ENCODE results near the gene SNRNP27. TPM values are rescaled to one million over a fixed set of nuclear protein-coding genes. Genes with fewer than 3 reads are reported as not detected.

The SNRNP27 gene
- total RNA-seq, 1 experiment from 2014 or later = 47.1 TPM

DNA sequence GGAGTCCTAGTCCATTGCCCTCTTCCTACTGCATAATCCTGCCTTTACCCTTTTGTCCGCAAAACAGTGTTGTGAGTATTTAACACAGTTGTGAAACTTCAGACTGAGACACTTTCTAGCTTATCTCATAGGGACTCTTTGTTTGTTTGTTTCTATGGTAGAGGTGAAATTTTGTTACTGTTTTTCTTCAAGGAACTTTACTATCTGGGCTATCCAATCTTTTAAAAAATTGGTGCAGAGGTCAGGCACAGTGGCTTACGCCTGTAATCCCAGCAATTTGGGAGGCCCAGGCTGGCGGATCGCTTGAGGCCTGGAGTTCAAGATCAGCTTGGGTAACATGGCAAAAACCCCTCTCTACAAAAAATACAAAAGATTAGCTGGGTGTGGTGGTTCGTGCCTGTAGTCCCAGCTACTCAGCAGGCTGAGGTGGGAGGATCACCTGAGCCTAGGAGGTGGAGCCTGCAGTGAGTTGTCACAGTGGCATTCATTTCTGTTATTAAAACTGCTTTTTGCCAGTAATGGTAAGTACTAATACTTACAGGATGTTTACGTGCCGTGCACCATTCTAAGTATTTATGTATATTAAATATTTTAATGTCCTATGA, 45.5 kb upstream of the SNRNP27 start:
- H3K27ac ChIP-seq (ENCODE audit: insufficient read length, low read depth, low read length) = no peak overlapping the region
- H4K91ac ChIP-seq (ENCODE audit: insufficient read length, low read depth, low read length) = no peak overlapping the region
- H3K27me3 Mint-ChIP-seq (ENCODE audit: low read depth) = no peaks in the 10 kb centered on the region
- no peaks in the 10 kb centered on the region for H3K9me3 Mint-ChIP-seq
- no peak overlapping the region for H2AFZ ChIP-seq (ENCODE audit: low read length)
- no peaks in the 10 kb centered on the region for H3K79me1 ChIP-seq (ENCODE audit: insufficient read depth, low read depth, low read length, poor library complexity, severe bottlenecking)
- no peak overlapping the region for H3K56ac ChIP-seq (ENCODE audit: insufficient read length, low read depth, low read length)
- no peaks in the 10 kb centered on the region for H4K20me1 ChIP-seq (ENCODE audit: control insufficient read depth, insufficient read depth, insufficient read length)
- H3K4me3 Mint-ChIP-seq = no peak overlapping the region
- H2BK15ac ChIP-seq (ENCODE audit: low read depth, low read length) = no peak overlapping the region
- H4K8ac ChIP-seq (replicated peaks; ENCODE audit: insufficient read length, low read depth, low read length) = no peak overlapping the region
- no peak overlapping the region for H3K18ac ChIP-seq (ENCODE audit: insufficient read length, low read depth, low read length)
- H2BK5ac ChIP-seq (ENCODE audit: insufficient read length, low read length) = no peak overlapping the region
- H3K23ac ChIP-seq (ENCODE audit: insufficient read length, low read depth, low read length) = no peak overlapping the region
- H3K4me1 ChIP-seq (ENCODE audit: insufficient read depth, low read length) = no peaks in the 10 kb centered on the region
- H3K4me2 ChIP-seq (ENCODE audit: insufficient read depth, insufficient read length, low read length) = no peak overlapping the region
- H4K5ac ChIP-seq (ENCODE audit: insufficient read length, low read depth, low read length) = no peak overlapping the region
- no peaks in the 10 kb centered on the region for H3K9me3 ChIP-seq (ENCODE audit: control insufficient read depth, low read depth, low read length)
- H3K23me2 ChIP-seq (ENCODE audit: insufficient read length, low read depth, low read length, poor library complexity, severe bottlenecking) = no peaks in the 10 kb centered on the region
- H3K14ac ChIP-seq (ENCODE audit: insufficient read depth, low read length) = no peak overlapping the region
- H2BK12ac ChIP-seq (ENCODE audit: insufficient read length, low read depth, low read length) = no peak overlapping the region
- no peak overlapping the region for H3K4ac ChIP-seq (ENCODE audit: low read depth, low read length)
- H2BK120ac ChIP-seq (ENCODE audit: low read depth, low read length, poor library complexity, severe bottlenecking) = no peak overlapping the region
- DNase-seq = no peak
- H3K9ac ChIP-seq (ENCODE audit: extremely low read depth, insufficient read length, low read length) = no peak overlapping the region
- no CpG with 5 or more reads among the region's 7 CpGs for WGBS (ENCODE audit: extremely low coverage, insufficient read length, low lambda C conversion rate)
- peak overlapping the region in 2 of 3 experiments; percentile 61 to 69; a peak in 3 of 7 replicates for H3K27ac Mint-ChIP-seq
- H3K27me3 ChIP-seq (ENCODE audit: insufficient read depth, low read length) = no peaks in the 10 kb centered on the region
- H3K4me1 Mint-ChIP-seq = no peaks in the 10 kb centered on the region
- H3K79me2 ChIP-seq (ENCODE audit: insufficient read depth, low read length) = no peaks in the 10 kb centered on the region
- H3K36me3 Mint-ChIP-seq (ENCODE audit: insufficient read depth in 1 of 3, low read depth in 3 of 3) = peaks cover 3 to 60% (median 43%) of the 10 kb centered on the region in 3 experiments; a peak in 5 of 7 replicates
- no peak overlapping the region for H2AK5ac ChIP-seq (ENCODE audit: insufficient read length, low read length)
- no peak overlapping the region for H3T11ph ChIP-seq (ENCODE audit: low read length)
- no peak overlapping the region for H2BK20ac ChIP-seq (ENCODE audit: low read depth, low read length, poor library complexity, severe bottlenecking)
- TF ChIP-seq, protein P1, sequence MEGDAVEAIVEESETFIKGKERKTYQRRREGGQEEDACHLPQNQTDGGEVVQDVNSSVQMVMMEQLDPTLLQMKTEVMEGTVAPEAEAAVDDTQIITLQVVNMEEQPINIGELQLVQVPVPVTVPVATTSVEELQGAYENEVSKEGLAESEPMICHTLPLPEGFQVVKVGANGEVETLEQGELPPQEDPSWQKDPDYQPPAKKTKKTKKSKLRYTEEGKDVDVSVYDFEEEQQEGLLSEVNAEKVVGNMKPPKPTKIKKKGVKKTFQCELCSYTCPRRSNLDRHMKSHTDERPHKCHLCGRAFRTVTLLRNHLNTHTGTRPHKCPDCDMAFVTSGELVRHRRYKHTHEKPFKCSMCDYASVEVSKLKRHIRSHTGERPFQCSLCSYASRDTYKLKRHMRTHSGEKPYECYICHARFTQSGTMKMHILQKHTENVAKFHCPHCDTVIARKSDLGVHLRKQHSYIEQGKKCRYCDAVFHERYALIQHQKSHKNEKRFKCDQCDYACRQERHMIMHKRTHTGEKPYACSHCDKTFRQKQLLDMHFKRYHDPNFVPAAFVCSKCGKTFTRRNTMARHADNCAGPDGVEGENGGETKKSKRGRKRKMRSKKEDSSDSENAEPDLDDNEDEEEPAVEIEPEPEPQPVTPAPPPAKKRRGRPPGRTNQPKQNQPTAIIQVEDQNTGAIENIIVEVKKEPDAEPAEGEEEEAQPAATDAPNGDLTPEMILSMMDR (conservative IDR thresholded peaks at IDR 0.05) = no peak

All from H9 (cell line).